Activated effector memory CD4-positive, alpha-beta T cell treated with anti-CD3 and anti-CD28 coated beads, Interleukin-2, amount 50 U/mL, for 16 hours (primary cell): Measurements from ENCODE around the gene NLRP11.
"Not testable (repeated sequence)": the region's sequence is repeated elsewhere in the genome, so short reads cannot be mapped to it uniquely, and the experiment has no call there.

Experiments used
- DNase-seq: peaks from one replicate; pipeline ENCODE4 v3.0.0-alpha.2; 2020

NLRP11 gene

DNA sequence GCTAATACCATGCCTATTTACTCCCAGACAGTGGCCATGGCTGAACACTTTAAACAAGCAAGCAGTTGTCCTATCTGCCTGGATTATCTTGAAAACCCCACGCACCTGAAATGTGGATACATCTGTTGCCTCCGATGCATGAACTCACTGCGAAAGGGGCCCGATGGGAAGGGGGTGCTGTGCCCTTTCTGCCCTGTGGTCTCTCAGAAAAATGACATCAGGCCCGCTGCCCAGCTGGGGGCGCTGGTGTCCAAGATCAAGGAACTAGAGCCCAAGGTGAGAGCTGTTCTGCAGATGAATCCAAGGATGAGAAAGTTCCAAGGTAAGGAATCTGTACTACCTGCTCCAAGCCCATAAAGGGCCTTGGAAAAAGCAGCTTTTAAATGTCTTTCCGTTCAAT, 54.3 kb downstream of the NLRP11 start:
- no peak for DNase-seq

DNA sequence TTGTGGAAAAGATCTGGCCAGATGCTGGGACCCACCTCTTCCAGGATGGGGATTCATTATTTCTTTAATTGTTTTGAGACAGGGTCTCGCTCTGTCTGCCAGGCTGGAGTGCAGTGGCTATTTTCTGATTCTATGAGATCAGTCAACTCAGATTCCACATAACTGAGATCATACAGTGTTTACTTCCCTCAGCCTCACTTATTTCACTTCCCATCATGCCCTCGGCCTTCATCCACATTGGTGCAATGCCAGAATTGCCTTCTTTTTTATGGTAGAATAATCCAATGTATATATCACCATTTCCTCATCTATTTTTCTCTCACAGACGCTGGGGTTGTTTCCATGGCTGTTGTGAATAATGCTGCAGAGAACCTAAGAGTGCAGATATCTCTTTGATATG, 62.2 kb downstream of the NLRP11 start:
- not testable (repeated sequence) for DNase-seq

DNA sequence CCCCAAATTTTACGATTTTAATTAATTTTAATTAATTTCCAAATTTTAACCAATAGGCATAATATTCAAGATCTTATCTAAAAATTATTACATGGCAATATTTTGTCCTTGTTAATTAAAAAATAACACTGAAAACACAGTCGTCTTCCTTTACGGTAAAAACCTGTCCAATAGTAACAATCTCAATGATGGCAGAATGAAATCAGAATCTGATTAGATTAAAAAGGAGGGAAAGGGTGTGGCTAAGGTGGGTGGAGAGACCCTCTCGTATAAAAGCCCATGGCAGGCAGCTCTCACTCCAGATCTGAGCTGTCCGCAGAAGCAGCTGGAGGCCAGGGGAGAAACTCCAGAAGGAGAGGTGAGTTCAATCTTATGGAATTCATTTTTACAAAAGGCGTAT, 63.0 kb downstream of the NLRP11 start, which contains the start of gene RFPL4AL1:
TSS of gene RFPL4AL1 (plus strand) at position 301 of the 400 bp plus-strand sequence. CDS start 2,687 bp downstream, outside the sequence.
- not testable (repeated sequence) for DNase-seq

DNA sequence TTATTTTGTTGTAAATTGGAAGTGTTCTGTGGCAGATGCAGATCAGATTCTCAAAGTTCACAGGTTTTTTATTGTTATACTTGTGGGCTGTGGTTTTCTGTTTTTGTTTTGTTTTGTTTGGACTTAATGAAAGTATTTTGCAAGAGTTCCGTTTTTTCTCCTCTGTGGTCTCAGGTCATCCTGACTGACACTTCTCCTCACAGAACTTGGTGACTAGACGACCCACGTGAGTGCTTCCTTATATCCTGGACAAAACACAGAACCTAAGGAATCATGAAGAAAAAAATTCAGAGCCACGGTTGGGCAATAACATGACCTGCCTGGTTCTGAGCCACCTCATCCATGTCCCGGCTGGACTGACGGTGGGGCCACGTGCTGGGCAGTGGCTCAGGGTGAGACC, 65.3 kb downstream of the NLRP11 start:
- DNase-seq, result no peak

DNA sequence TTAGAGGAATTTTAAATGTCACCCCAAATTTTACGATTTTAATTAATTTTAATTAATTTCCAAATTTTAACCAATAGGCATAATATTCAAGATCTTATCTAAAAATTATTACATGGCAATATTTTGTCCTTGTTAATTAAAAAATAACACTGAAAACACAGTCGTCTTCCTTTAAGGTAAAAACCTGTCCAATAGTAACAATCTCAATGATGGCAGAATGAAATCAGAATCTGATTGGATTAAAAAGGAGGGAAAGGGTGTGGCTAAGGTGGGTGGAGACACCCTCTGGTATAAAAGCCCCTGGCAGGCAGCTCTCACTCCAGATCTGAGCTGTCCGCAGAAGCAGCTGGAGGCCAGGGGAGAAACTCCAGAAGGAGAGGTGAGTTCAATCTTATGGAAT, 73.0 kb downstream of the NLRP11 start, which contains the start of gene RFPL4A:
TSS of gene RFPL4A (plus strand) at position 301 of the 400 bp plus-strand sequence. CDS start 2,704 bp downstream, outside the sequence.
- DNase-seq, result not testable (repeated sequence)

DNA sequence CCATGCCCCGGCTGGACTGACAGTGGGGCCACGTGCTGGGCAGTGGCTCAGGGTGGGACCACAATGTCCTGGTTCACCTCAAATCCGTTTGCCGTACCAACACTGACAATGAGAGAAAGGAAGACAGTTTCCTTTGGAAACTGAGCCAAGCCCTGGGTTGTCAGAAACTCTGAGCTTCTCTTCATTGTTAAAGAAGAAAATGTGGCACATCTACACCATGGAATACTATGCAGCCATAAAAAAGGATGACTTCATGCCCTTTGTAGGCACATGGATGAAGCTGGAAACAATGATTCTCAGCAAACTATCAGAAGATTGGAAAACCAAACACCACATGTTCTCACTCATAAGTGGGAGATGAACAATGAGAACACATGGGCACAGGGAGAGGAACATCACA, 75.0 kb downstream of the NLRP11 start:
- DNase-seq, result not testable (repeated sequence)

DNA sequence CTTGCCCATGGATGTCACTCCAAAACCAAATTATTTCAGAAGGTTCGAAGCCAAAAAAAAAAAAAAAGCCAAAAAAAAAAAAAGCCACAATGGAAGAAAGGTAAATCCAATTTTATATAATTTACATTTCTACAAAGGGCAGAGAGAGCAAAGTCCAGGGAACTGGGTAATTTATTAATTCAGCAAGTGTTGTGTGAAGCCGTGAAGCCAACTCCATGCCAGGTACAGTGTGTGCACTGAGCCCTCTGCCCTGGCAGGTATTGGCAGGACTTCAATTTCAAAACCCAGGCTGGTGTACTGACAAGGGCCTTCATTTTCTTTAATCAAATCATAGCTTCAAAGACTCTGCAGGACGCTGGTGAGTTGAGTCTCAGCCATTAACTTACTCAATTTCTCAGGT, 78.4 kb downstream of the NLRP11 start:
- DNase-seq, result no peak

DNA sequence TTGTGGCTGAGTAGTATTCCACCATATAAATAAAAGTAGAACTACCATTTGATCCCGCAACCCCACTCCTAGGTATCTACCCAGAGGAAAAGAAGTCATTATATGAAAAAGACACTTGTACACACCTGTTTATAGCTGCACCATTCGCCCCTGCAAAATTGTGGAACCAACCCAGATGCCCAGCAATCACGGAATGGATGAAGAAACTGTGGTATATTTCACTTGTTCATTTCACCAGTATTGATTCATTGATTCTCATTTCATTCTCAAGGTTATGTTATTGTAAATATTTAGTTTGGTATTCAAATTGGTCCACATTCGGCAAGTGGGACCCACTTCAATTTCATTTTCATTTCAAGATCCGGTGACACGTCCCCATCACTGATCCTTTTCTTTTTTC, 81.1 kb downstream of the NLRP11 start:
- no peak for DNase-seq

DNA sequence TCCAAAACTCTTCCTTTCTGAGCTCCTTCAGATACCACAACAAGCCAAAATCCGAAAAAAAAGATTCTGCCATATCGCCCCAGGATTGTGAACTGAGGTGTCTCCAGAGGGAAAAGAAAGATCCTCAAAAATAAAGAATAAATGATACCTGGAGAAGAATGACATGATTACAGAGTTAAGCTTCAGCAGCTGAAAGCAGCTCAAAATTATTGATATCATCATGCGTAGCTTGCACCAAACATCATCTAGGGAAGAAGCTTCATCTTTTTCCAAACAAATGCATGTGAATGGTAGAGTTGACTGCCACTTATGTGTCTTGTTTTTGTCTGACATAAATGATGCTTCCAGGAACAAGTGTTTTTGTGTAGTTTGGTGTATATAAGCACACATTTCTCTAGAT, 93.5 kb downstream of the NLRP11 start, which contains the start of gene NLRP9:
TSS of gene NLRP9 (minus strand) at position 101 of the 400 bp plus-strand sequence. CDS start at position 73, 28 bp downstream.
- no peak for DNase-seq
